Panc1 (cell line): ENCODE measurements around the gene EXT2. TPM values are rescaled to one million over a fixed set of nuclear protein-coding genes. Genes with fewer than 3 reads are reported as not detected.

Experiments
- ATAC-seq: fragments of 200-7000 bp; cut with Tn5 transposase; 2 replicates; pipeline ENCODE4 v1.9.1; 2020; ENCODE audit warnings: mild to moderate bottlenecking, moderate library complexity
- BruUV-seq: library from RNA; stranded (reverse); fragments of 400-500 nt; replicated peaks from 2 replicates; lab custom pipeline; 2021; lab: Mats Ljungman, UMichigan
- CTCF ChIA-PET: fragments of 300-600 bp; sonication (Branson Sonifier 250); formaldehyde crosslinking; loops from one replicate; lab custom pipeline; 2022; ENCODE audit warnings: antibody characterized with exemption; lab: Charles Lee
- POLR2A ChIA-PET: fragments of 300-600 bp; sonication (Branson Sonifier 250); formaldehyde crosslinking; loops from one replicate; lab custom pipeline; 2022; ENCODE audit warnings: antibody characterized with exemption; lab: Charles Lee
- DNase-seq: peaks from one replicate; pipeline ENCODE4 v3.0.0-alpha.2; 2010; ENCODE audit warnings: low read depth, low spot score
- H3K27ac ChIP-seq: 2 replicates; pipeline ENCODE4 v1.5.1; 2011; ENCODE audit warnings: mild to moderate bottlenecking, low read length, inconsistent platforms
- H3K27me3 ChIP-seq: fragments of 200-500 bp; sonication (Bioruptor generic); 2 replicates; pipeline ENCODE4 v1.6.0; 2014; ENCODE audit warnings: low read length, inconsistent platforms; ENCODE audit not compliant: control insufficient read depth, insufficient read depth
- H3K36me3 ChIP-seq: fragments of 200-500 bp; sonication (Bioruptor generic); 2 replicates; pipeline ENCODE4 v1.5.1; 2014; ENCODE audit warnings: inconsistent platforms, mild to moderate bottlenecking, low read length, moderate library complexity; ENCODE audit not compliant: control insufficient read depth, insufficient read depth
- H3K4me1 ChIP-seq: 2 replicates; pipeline ENCODE4 v1.5.1; 2011; ENCODE audit warnings: inconsistent platforms, mild to moderate bottlenecking, low read length, moderate library complexity; ENCODE audit not compliant: control insufficient read depth, insufficient read depth
- H3K4me3 ChIP-seq, 2 experiments: 2 replicates each; pipeline ENCODE4 v1.5.1; 2011 to 2012; ENCODE audit warnings: low read depth in 2 of 2, low read length in 2 of 2, mild to moderate bottlenecking in 2 of 2, inconsistent platforms in 1 of 2, moderate library complexity in 1 of 2
- H3K9me3 ChIP-seq: fragments of 200-500 bp; sonication (Bioruptor generic); 2 replicates; pipeline ENCODE4 v1.5.1; 2014; ENCODE audit warnings: low read depth, mild to moderate bottlenecking, inconsistent platforms, low read length, moderate library complexity; ENCODE audit not compliant: control insufficient read depth, insufficient read depth
- POLR2AphosphoS5 ChIP-seq: IDR thresholded peaks from 2 replicates; pipeline ENCODE4 v1.6.1; 2012; ENCODE audit warnings: mild to moderate bottlenecking, low read depth, low read length, moderate library complexity
- SIN3A ChIP-seq: IDR thresholded peaks from 2 replicates; pipeline ENCODE4 v1.6.1; 2012; ENCODE audit warnings: low read depth, mild to moderate bottlenecking, low read length, moderate library complexity, borderline replicate concordance; ENCODE audit not compliant: insufficient read depth
- TCF7L2 ChIP-seq: IDR thresholded peaks from 2 replicates; pipeline ENCODE4 v1.6.1; 2011; ENCODE audit warnings: mild to moderate bottlenecking, low read depth, low read length, inconsistent platforms
- in situ Hi-C: cut with HindIII; loops from 2 replicates; pipeline ENCODE4 v1.10.0; 2016; ENCODE audit warnings: low sequenced_read_pairs, low pct_unique_long_range_greater_than_20kb
- intact Hi-C: fragments of 100-400 bp; cut with micrococcal nuclease; formaldehyde crosslinking; loops from one replicate; pipeline ENCODE4 v1.10.0; 2022; ENCODE audit not compliant: unreplicated experiment
- total RNA-seq: library from RNA; stranded (reverse); gene quantifications from one replicate; pipeline ENCODE4 v1.2.1, GENCODE V29; 2021; ENCODE audit not compliant: unreplicated experiment
- TF ChIP-seq, protein P1 (sequence below): fragments of 450-650 bp; IDR thresholded peaks from 2 replicates; pipeline ENCODE4 v1.5.1; 2017; ENCODE audit warnings: mild to moderate bottlenecking
- TF ChIP-seq, protein P2 (sequence below), 2 experiments: IDR thresholded peaks; 2 replicates each; pipeline ENCODE4 v1.6.1; 2011 to 2012; ENCODE audit warnings: low read depth in 2 of 2, control low read depth in 1 of 2, low read length in 1 of 2, mild to moderate bottlenecking in 1 of 2, moderate library complexity in 1 of 2; ENCODE audit not compliant: insufficient read depth in 1 of 2

Gene EXT2
- total RNA-seq, 1 experiment from 2014 or later = 57.5 TPM

DNA sequence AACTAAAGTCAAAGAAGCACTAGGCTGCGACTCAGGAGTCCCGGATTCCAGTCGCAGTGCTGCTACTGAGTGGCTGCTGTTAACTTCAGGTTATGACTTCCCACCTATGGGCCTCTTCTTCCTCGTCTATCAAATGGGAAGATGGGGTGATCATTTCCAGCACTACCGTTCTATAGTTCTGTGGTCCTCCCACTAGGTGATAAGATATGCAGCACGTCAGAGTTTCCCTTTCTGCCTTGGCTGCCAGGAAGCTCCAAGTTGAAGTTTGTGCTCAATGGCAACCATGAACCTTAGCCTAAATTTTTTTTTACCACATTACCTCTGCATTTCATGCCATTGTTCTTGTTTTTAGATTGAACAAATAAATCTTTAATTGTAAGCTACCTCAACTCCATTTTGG lies 175.8 kb downstream of the EXT2 start:
- no peak overlapping the region for H3K4me3 ChIP-seq
- no peaks in the 10 kb centered on the region for H3K27me3 ChIP-seq
- POLR2A ChIA-PET = no interaction called here
- BruUV-seq = no TSS peak
- no peaks in the 10 kb centered on the region for H3K4me1 ChIP-seq
- intact Hi-C loops (no loop called here), in situ Hi-C loops (no loop called here)
- TF ChIP-seq SIN3A (no peak), POLR2AphosphoS5 (no peak)
- TF ChIP-seq, protein P1, sequence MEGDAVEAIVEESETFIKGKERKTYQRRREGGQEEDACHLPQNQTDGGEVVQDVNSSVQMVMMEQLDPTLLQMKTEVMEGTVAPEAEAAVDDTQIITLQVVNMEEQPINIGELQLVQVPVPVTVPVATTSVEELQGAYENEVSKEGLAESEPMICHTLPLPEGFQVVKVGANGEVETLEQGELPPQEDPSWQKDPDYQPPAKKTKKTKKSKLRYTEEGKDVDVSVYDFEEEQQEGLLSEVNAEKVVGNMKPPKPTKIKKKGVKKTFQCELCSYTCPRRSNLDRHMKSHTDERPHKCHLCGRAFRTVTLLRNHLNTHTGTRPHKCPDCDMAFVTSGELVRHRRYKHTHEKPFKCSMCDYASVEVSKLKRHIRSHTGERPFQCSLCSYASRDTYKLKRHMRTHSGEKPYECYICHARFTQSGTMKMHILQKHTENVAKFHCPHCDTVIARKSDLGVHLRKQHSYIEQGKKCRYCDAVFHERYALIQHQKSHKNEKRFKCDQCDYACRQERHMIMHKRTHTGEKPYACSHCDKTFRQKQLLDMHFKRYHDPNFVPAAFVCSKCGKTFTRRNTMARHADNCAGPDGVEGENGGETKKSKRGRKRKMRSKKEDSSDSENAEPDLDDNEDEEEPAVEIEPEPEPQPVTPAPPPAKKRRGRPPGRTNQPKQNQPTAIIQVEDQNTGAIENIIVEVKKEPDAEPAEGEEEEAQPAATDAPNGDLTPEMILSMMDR = no peak
- H3K9me3 ChIP-seq = no peaks in the 10 kb centered on the region
- no peaks in the 10 kb centered on the region for H3K36me3 ChIP-seq
- H3K27ac ChIP-seq = no peak overlapping the region
- no peak for DNase-seq
- CTCF ChIA-PET = no interaction called here
- no peak for ATAC-seq

DNA sequence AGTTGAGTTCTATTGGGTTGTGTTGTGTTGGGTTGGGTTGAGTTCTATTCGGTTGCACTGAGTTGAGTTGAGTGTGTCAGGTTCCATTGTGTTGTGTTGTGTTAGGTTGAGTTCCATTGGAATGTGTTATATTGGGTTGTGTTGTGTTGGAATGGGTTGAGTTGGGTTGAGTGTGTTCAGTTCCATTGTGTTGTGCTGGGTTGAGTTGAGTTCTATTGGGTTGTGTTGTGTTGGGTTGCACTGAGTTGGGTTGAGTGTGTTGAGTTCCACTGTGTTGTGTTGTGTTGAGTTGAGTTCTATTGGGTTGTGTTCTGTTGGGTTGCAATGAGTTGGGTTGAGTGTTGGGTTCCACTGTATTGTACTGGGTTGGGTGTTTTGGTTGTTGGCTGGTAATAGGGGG lies 178.9 kb downstream of the EXT2 start:
- in situ Hi-C loops = no loop called here
- POLR2A ChIA-PET = no interaction called here
- no peak overlapping the region for H3K4me3 ChIP-seq
- TF ChIP-seq, protein P2, sequence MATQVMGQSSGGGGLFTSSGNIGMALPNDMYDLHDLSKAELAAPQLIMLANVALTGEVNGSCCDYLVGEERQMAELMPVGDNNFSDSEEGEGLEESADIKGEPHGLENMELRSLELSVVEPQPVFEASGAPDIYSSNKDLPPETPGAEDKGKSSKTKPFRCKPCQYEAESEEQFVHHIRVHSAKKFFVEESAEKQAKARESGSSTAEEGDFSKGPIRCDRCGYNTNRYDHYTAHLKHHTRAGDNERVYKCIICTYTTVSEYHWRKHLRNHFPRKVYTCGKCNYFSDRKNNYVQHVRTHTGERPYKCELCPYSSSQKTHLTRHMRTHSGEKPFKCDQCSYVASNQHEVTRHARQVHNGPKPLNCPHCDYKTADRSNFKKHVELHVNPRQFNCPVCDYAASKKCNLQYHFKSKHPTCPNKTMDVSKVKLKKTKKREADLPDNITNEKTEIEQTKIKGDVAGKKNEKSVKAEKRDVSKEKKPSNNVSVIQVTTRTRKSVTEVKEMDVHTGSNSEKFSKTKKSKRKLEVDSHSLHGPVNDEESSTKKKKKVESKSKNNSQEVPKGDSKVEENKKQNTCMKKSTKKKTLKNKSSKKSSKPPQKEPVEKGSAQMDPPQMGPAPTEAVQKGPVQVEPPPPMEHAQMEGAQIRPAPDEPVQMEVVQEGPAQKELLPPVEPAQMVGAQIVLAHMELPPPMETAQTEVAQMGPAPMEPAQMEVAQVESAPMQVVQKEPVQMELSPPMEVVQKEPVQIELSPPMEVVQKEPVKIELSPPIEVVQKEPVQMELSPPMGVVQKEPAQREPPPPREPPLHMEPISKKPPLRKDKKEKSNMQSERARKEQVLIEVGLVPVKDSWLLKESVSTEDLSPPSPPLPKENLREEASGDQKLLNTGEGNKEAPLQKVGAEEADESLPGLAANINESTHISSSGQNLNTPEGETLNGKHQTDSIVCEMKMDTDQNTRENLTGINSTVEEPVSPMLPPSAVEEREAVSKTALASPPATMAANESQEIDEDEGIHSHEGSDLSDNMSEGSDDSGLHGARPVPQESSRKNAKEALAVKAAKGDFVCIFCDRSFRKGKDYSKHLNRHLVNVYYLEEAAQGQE (IDR thresholded peaks at IDR 0.05; ENCODE audit: insufficient read depth in 1 of 2, low read depth in 2 of 2, low read length in 1 of 2) = no peak
- TF ChIP-seq POLR2AphosphoS5 = no peak
- TF ChIP-seq SIN3A = no peak
- TF ChIP-seq TCF7L2 = no peak
- TF ChIP-seq, protein P1 = no peak
- H3K9me3 ChIP-seq = no peaks in the 10 kb centered on the region
- CTCF ChIA-PET = no interaction called here
- H3K27ac ChIP-seq = no peak overlapping the region
- H3K4me1 ChIP-seq = no peaks in the 10 kb centered on the region
- no peak for DNase-seq
- H3K27me3 ChIP-seq = no peaks in the 10 kb centered on the region
- BruUV-seq = no TSS peak
- intact Hi-C loops = no loop called here
- H3K36me3 ChIP-seq = no peaks in the 10 kb centered on the region
- no peak for ATAC-seq

DNA sequence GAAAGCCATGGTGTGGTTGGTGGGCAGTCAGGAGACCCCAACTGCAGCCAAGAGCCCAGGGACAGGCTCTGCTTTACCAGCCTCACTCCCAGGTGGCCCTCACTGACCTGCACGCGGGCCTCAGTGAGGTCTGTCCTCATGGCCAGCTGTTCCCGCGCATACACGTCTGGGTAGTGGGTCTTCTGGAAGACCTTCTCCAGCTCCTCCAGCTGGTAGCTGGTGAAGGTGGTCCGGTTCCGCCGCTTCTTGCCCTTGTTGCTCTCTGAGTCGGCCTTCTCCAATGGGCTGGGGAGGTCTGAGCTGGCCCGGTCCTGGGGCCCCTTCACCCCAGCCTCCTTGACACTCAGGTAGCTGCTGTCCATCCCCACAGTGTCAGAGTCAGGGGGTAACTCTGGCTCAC lies 179.8 kb downstream of the EXT2 start:
- no peak for TF ChIP-seq SIN3A
- Histone ChIP-seq H3K4me1 (no peaks in the 10 kb centered on the region), H3K4me3 (no peak overlapping the region), H3K9me3 (no peaks in the 10 kb centered on the region), H3K27ac (no peak overlapping the region), H3K36me3 (no peaks in the 10 kb centered on the region), H3K27me3 (no peaks in the 10 kb centered on the region)
- intact Hi-C loops (no loop called here), in situ Hi-C loops (no loop called here)
- ChIA-PET CTCF (no interaction called here), POLR2A (no interaction called here)
- DNase-seq (no peak), ATAC-seq (no peak)
- BruUV-seq = no TSS peak
